Tibial nerve (tissue), 4 donors: ENCODE data around the gene TREML2. TPM values are rescaled to one million over a fixed set of nuclear protein-coding genes. Genes with fewer than 3 reads are reported as not detected.
A peak's percentile ranks its signal among the peaks of the same experiment; 100 is the strongest.

Source experiments
- DNase-seq, 2 donors: peaks; one replicate each; pipeline ENCODE4 v3.0.0-alpha.2; 2019; ENCODE audit warnings: low spot score in 2 of 2
- H3K27ac ChIP-seq, 4 donors: fragments of 200-600 bp; sonication (generic) in 3 of 4; one replicate each; pipeline ENCODE4 v1.5.1; 2017 to 2019; ENCODE audit warnings: mild to moderate bottlenecking in 1 of 4
- H3K27me3 ChIP-seq, 2 donors: fragments of 200-600 bp; sonication (generic) in 1 of 2; one replicate each; pipeline versions ENCODE4 v1.5.1 to v1.6.0; 2017 to 2019
- H3K36me3 ChIP-seq, 3 donors: fragments of 200-600 bp; sonication (generic); one replicate each; pipeline ENCODE4 v1.5.1; 2018 to 2019
- H3K4me1 ChIP-seq, 4 donors: fragments of 200-600 bp; sonication (generic) in 3 of 4; one replicate each; pipeline ENCODE4 v1.5.1; 2017 to 2019
- H3K4me3 ChIP-seq, 4 donors: fragments of 200-600 bp; sonication (generic) in 3 of 4; one replicate each; pipeline ENCODE4 v1.5.1; 2017 to 2019; ENCODE audit warnings: mild to moderate bottlenecking in 1 of 4, moderate library complexity in 1 of 4
- H3K9me3 ChIP-seq, 4 donors: fragments of 200-600 bp; sonication (generic) in 3 of 4; one replicate each; pipeline ENCODE4 v1.5.1; 2017 to 2019
- CTCF ChIP-seq, 5 experiments: fragments of 200-600 bp in 3 of 5; fragments of 450-650 bp in 2 of 5; sonication (generic) in 3 of 5; IDR thresholded peaks; one replicate each; pipeline ENCODE4 v1.5.1; 2016 to 2019; ENCODE audit warnings: antibody characterized with exemption in 5 of 5, mild to moderate bottlenecking in 3 of 5, moderate library complexity in 2 of 5
- EP300 ChIP-seq, 2 donors: sonication (generic); formaldehyde crosslinking; IDR thresholded peaks; one replicate each; pipeline ENCODE4 v1.6.1; 2017; ENCODE audit warnings: antibody characterized with exemption in 2 of 2, mild to moderate bottlenecking in 1 of 2
- POLR2A ChIP-seq, 2 donors: fragments of 450-650 bp; IDR thresholded peaks; one replicate each; pipeline ENCODE4 v1.6.1; 2017; ENCODE audit warnings: antibody characterized with exemption in 2 of 2, mild to moderate bottlenecking in 2 of 2, moderate library complexity in 2 of 2
- WGBS, 2 donors: methylation state at CpG; one replicate each; pipeline ENCODE4 v1.1.5; 2018; 5-methylcytosine and 5-hydroxymethylcytosine counted together
- total RNA-seq, 4 donors: library from RNA; depleted of rRNA; stranded (reverse); fragments of >200 nt; gene quantifications; one replicate each; pipeline ENCODE4 v1.1.0, GENCODE V29; 2016

Gene TREML2
- total RNA-seq, 4 donors from 2014 or later: not detected

DNA sequence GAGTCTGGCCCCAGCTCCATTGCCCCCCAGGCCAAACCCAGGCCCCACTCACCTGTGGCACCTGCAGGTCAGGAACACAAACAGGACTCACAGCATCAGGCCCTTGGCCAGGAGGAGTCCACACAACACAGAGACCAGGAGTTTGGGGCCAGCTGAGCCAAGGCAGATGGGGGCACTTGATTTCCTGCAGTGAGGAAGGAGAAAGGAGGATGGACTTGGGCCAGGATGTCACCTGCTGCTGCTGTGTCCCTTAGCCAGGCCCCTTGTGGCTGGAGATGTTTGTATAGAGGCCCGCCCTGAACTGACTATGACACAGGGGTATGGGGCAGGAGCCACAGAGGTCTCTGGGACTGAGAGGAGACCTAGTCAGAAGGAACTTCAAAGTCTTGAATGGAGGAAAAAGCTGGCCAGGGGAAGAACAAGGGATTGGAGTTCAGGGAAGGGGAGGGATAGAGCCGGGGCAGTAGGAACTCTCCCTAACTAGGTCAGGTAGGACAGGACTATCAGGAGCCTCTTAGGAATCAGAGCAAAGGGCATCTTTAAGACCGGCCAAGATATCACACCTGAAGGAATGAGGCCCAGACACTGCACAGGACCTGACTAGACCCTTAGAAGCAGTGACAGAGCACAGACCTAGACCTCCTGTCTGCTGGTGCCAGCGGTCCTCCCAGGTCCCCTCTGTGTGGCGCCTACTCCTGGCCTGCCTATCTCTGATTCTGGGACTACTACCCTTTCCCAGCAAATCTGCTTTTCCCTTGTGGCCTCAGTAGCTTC is 8.8 kb upstream of the TREML2 start:
- Histone ChIP-seq H3K4me3 (no peak overlapping the region), H3K27me3 (no peaks in the 10 kb centered on the region), H3K9me3 (peaks cover 0 to 15% (median 0%) of the 10 kb centered on the region in 4 donors), H3K36me3 (no peaks in the 10 kb centered on the region), H3K27ac (no peak overlapping the region), H3K4me1 (no peaks in the 10 kb centered on the region)
- no peak for DNase-seq
- TF ChIP-seq EP300 (IDR thresholded peaks at IDR 0.05): no peak
- WGBS, 2 donors: 86 to 90% methylated on average over 5 of the region's 5 CpGs

GRCh38 chr6:41208439-41209106 is 7.6 kb upstream of the TREML2 start:
- TF ChIP-seq CTCF (IDR thresholded peaks at IDR 0.05): no peak
- TF ChIP-seq EP300 (IDR thresholded peaks at IDR 0.05): no peak
- TF ChIP-seq POLR2A (IDR thresholded peaks at IDR 0.05): no peak
- H3K9me3 ChIP-seq: peaks cover 0 to 9% (median 0%) of the 10 kb centered on the region in 4 donors
- 65 to 78% methylated on average over 7 of the region's 7 CpGs for WGBS, 2 donors
- H3K4me3 ChIP-seq: no peak overlapping the region
- no peaks in the 10 kb centered on the region for H3K4me1 ChIP-seq
- H3K36me3 ChIP-seq: no peaks in the 10 kb centered on the region
- no peak for DNase-seq
- no peak overlapping the region for H3K27ac ChIP-seq
- no peaks in the 10 kb centered on the region for H3K27me3 ChIP-seq

- peaks cover 0 to 9% (median 0%) of the 10 kb centered on the region in 4 donors for H3K4me1 ChIP-seq
- H3K4me3 ChIP-seq: no peak overlapping the region
- TF ChIP-seq EP300 (IDR thresholded peaks at IDR 0.05) (no peak), POLR2A (IDR thresholded peaks at IDR 0.05) (no peak), CTCF (IDR thresholded peaks at IDR 0.05) (no peak)
- peaks cover 0 to 5% (median 0%) of the 10 kb centered on the region in 4 donors for H3K9me3 ChIP-seq
- no peaks in the 10 kb centered on the region for H3K36me3 ChIP-seq
- no peak overlapping the region for H3K27ac ChIP-seq
- DNase-seq: no peak
- WGBS, 2 donors: 79 to 82% methylated on average over 1 of the region's 1 CpG
- no peaks in the 10 kb centered on the region for H3K27me3 ChIP-seq
Measured at GRCh38 chr6:41204156-41204555, 3.2 kb upstream of the TREML2 start.

GRCh38 chr6:41201764-41202173 is 820 bp upstream of the TREML2 start:
- Histone ChIP-seq H3K27me3 (no peaks in the 10 kb centered on the region), H3K4me1 (peaks cover 0 to 9% (median 0%) of the 10 kb centered on the region in 4 donors), H3K4me3 (no peak overlapping the region), H3K36me3 (no peaks in the 10 kb centered on the region), H3K27ac (no peak overlapping the region), H3K9me3 (no peaks in the 10 kb centered on the region)
- WGBS, 2 donors: 52 to 58% methylated on average over 8 of the region's 8 CpGs
- TF ChIP-seq CTCF (IDR thresholded peaks at IDR 0.05) (no peak), POLR2A (IDR thresholded peaks at IDR 0.05) (no peak), EP300 (IDR thresholded peaks at IDR 0.05) (no peak)
- no peak for DNase-seq

DNA sequence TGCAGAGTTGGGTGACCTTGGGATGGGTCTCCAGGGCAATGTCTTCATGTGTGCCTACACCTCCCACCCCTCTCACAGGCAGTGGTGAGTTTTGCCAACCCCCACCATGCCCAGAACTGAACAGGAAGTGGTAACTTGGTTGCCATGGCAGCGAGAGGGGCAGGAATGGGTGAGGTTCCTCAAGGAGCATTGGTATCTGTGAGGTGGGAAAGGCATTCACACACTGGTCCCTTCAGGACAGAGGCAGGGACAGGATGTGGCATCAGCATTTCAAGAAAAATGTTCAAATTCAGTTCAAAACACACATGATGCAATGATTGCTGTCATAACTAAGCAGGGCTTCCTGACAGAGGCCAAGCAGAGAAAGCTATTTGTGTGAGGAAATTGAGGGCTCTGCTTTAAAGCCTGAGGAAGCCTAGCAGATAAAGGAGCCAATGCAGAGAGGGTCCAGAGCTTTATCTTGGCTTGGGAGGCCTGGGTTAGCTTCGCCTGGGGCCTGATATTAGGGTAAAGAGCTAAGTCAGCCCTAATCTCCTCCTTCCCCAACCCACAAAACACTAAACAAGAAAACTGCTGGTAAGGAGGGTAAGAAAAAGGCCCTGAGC is 551 bp downstream of the TREML2 start:
- Histone ChIP-seq H3K4me1 (peaks cover 0 to 9% (median 0%) of the 10 kb centered on the region in 4 donors), H3K4me3 (no peak overlapping the region), H3K9me3 (no peaks in the 10 kb centered on the region), H3K36me3 (no peaks in the 10 kb centered on the region), H3K27me3 (no peaks in the 10 kb centered on the region), H3K27ac (peak overlapping the region in 3 of 4 donors; percentile 17 to 76 (median 36))
- peak in 1 of 2 donors; percentile 26 for DNase-seq
- 64 to 75% methylated on average over 2 of the region's 2 CpGs for WGBS, 2 donors
- no peak for TF ChIP-seq CTCF (IDR thresholded peaks at IDR 0.05)
- peak in 1 of 2 donors; percentile 53 for TF ChIP-seq EP300 (IDR thresholded peaks at IDR 0.05)
- TF ChIP-seq POLR2A (IDR thresholded peaks at IDR 0.05): no peak
